H1 (cell line): ENCODE results near the gene PUDP. TPM values are rescaled to one million over a fixed set of nuclear protein-coding genes. Genes with fewer than 3 reads are reported as not detected.

Experiments
- CTCF ChIA-PET: fragments of 300-600 bp; sonication (Branson Sonifier 250); formaldehyde crosslinking; loops from one replicate; lab custom pipeline; 2021; ENCODE audit not compliant: partially characterized antibody; lab: Charles Lee
- POLR2A ChIA-PET: fragments of 300-600 bp; sonication (Branson Sonifier 250); formaldehyde crosslinking; loops from one replicate; lab custom pipeline; 2021; ENCODE audit warnings: inconsistent platforms; ENCODE audit not compliant: partially characterized antibody; lab: Charles Lee
- DNase-seq, 2 experiments: peaks; one replicate each; pipeline versions ENCODE4 v3.0.0 to v3.0.0-alpha.2; 2010 to 2022; ENCODE audit warnings: low spot score in 2 of 2, low read depth in 1 of 2, mixed read lengths in 1 of 2
- FAIRE-seq: peaks from 2 replicates; lab custom pipeline; 2011; peaks lifted over from hg19 to GRCh38; lab: Jason Lieb, UNC
- H2AFZ ChIP-seq: 2 replicates; pipeline ENCODE4 v1.8.1; 2012; ENCODE audit warnings: low read length, inconsistent platforms
- H2AK5ac ChIP-seq: 2 replicates; pipeline ENCODE4 v1.6.1; 2013; ENCODE audit warnings: low read depth, low read length
- H2BK120ac ChIP-seq: replicated peaks from 2 replicates; pipeline ENCODE3; 2013; ENCODE audit warnings: low read depth, low read length, inconsistent platforms
- H2BK12ac ChIP-seq: 2 replicates; pipeline ENCODE4 v1.6.1; 2013; ENCODE audit warnings: low read depth, low read length
- H2BK15ac ChIP-seq: 2 replicates; pipeline ENCODE4 v1.6.1; 2013; ENCODE audit warnings: low read length
- H2BK20ac ChIP-seq: 2 replicates; pipeline ENCODE4 v1.6.1; 2013; ENCODE audit warnings: low read length
- H2BK5ac ChIP-seq: 2 replicates; pipeline ENCODE4 v1.6.1; 2013; ENCODE audit warnings: low read depth, low read length
- H3K14ac ChIP-seq: 2 replicates; pipeline ENCODE4 v1.6.1; 2013; ENCODE audit warnings: inconsistent platforms; ENCODE audit not compliant: insufficient read length
- H3K18ac ChIP-seq: 2 replicates; pipeline ENCODE4 v1.6.1; 2013; ENCODE audit warnings: low read length; ENCODE audit errors: extremely low read depth
- H3K23ac ChIP-seq: 2 replicates; pipeline ENCODE4 v1.6.1; 2013; ENCODE audit warnings: inconsistent platforms; ENCODE audit not compliant: insufficient read length
- H3K23me2 ChIP-seq: 2 replicates; pipeline ENCODE4 v1.6.1; 2013; ENCODE audit warnings: low read depth, low read length
- H3K27ac ChIP-seq: 2 replicates; pipeline ENCODE4 v1.6.1; 2011; ENCODE audit warnings: low read depth, low read length, inconsistent platforms
- H3K27me3 ChIP-seq, 4 experiments: replicated peaks in 1 of 4; 1 replicate in 1 of 4; 2 replicates in 3 of 4; pipeline versions ENCODE4 v1.6.1 to v1.8.1; 2011 to 2013; ENCODE audit warnings: low read length in 3 of 4, mild to moderate bottlenecking in 3 of 4, inconsistent platforms in 2 of 4, mixed read lengths in 2 of 4, moderate library complexity in 1 of 4; ENCODE audit not compliant: control insufficient read depth in 3 of 4, insufficient read depth in 3 of 4; ENCODE audit errors: extremely low read depth in 1 of 4
- H3K36me3 ChIP-seq, 4 experiments: 2 replicates each; pipeline versions ENCODE4 v1.6.1 to v1.8.1; 2011 to 2013; ENCODE audit warnings: mild to moderate bottlenecking in 4 of 4, low read length in 3 of 4, moderate library complexity in 2 of 4, control low read depth in 1 of 4, inconsistent platforms in 1 of 4; ENCODE audit not compliant: insufficient read depth in 4 of 4, control insufficient read depth in 2 of 4
- H3K4ac ChIP-seq: replicated peaks from 2 replicates; pipeline ENCODE3; 2013; ENCODE audit warnings: low read length, low read depth, mixed read lengths, inconsistent platforms; ENCODE audit not compliant: insufficient read length
- H3K4me1 ChIP-seq, 4 experiments: replicated peaks in 1 of 4; 1 replicate in 1 of 4; 2 replicates in 3 of 4; pipeline versions ENCODE4 v1.6.1 to v1.8.1; 2011 to 2013; ENCODE audit warnings: low read length in 3 of 4, inconsistent platforms in 2 of 4, mixed read lengths in 1 of 4; ENCODE audit not compliant: insufficient read depth in 4 of 4, control insufficient read depth in 3 of 4
- H3K4me2 ChIP-seq, 2 experiments: 2 replicates each; pipeline versions ENCODE4 v1.6.1 to v1.8.1; 2011 to 2013; ENCODE audit warnings: low read depth in 2 of 2, low read length in 2 of 2, control low read depth in 1 of 2, inconsistent platforms in 1 of 2, mild to moderate bottlenecking in 1 of 2; ENCODE audit not compliant: insufficient read depth in 1 of 2
- H3K4me3 ChIP-seq, 4 experiments: fragments of 200-600, 300-600 bp in 1 of 4; sonication (generic), shearing (Covaris generic), sonication (Bioruptor Twin) in 1 of 4; 2 replicates each; pipeline versions ENCODE4 v1.5.1 to v1.8.1; 2011 to 2016; ENCODE audit warnings: low read length in 4 of 4, low read depth in 3 of 4, control low read depth in 2 of 4, inconsistent platforms in 2 of 4, mild to moderate bottlenecking in 2 of 4, mixed read lengths in 1 of 4, moderate library complexity in 1 of 4; ENCODE audit not compliant: insufficient read depth in 2 of 4; ENCODE audit errors: extremely low read depth in 1 of 4
- H3K56ac ChIP-seq: replicated peaks from 2 replicates; pipeline ENCODE3; 2013; ENCODE audit warnings: low read depth, mild to moderate bottlenecking, mixed read lengths, low read length, inconsistent platforms; ENCODE audit not compliant: insufficient read length
- H3K79me1 ChIP-seq: 2 replicates; pipeline ENCODE4 v1.6.1; 2013; ENCODE audit warnings: low read depth, low read length, control low read depth
- H3K79me2 ChIP-seq, 2 experiments: 2 replicates each; pipeline versions ENCODE4 v1.6.1 to v1.8.1; 2012 to 2013; ENCODE audit warnings: low read length in 2 of 2, mild to moderate bottlenecking in 2 of 2, inconsistent platforms in 1 of 2; ENCODE audit not compliant: insufficient read depth in 2 of 2, control insufficient read depth in 1 of 2
- H3K9ac ChIP-seq, 4 experiments: replicated peaks in 1 of 4; 1 replicate in 1 of 4; 2 replicates in 3 of 4; pipeline versions ENCODE4 v1.6.1 to v1.8.1; 2011 to 2013; ENCODE audit warnings: low read depth in 3 of 4, low read length in 3 of 4, control low read depth in 2 of 4, mild to moderate bottlenecking in 2 of 4, moderate library complexity in 2 of 4, inconsistent platforms in 1 of 4; ENCODE audit errors: extremely low read depth in 1 of 4
- H3K9me3 ChIP-seq, 2 experiments: 2 replicates each; pipeline versions ENCODE4 v1.6.1 to v1.8.1; 2012 to 2013; ENCODE audit warnings: mild to moderate bottlenecking in 2 of 2, moderate library complexity in 2 of 2, control low read depth in 1 of 2, inconsistent platforms in 1 of 2, low read depth in 1 of 2, low read length in 1 of 2, mixed read lengths in 1 of 2; ENCODE audit not compliant: insufficient read depth in 2 of 2
- H4K20me1 ChIP-seq, 2 experiments: replicated peaks in 1 of 2; 2 replicates each; pipeline versions ENCODE3 to v1.8.1; 2011 to 2013; ENCODE audit warnings: inconsistent platforms in 2 of 2, low read length in 2 of 2, mild to moderate bottlenecking in 1 of 2; ENCODE audit not compliant: insufficient read depth in 2 of 2, control insufficient read depth in 1 of 2
- H4K5ac ChIP-seq: 2 replicates; pipeline ENCODE4 v1.6.1; 2013; ENCODE audit warnings: low read length, low read depth, mixed read lengths, inconsistent platforms; ENCODE audit not compliant: insufficient read length
- H4K8ac ChIP-seq: 2 replicates; pipeline ENCODE4 v1.8.0; 2013; ENCODE audit warnings: mild to moderate bottlenecking, moderate library complexity, low read length, inconsistent platforms; ENCODE audit not compliant: insufficient read depth; ENCODE audit errors: extremely low read depth
- H4K91ac ChIP-seq: replicated peaks from 2 replicates; pipeline ENCODE3; 2013; ENCODE audit warnings: low read length, mixed read lengths, inconsistent platforms; ENCODE audit not compliant: insufficient read length
- SIX5 ChIP-seq: IDR thresholded peaks from 2 replicates; pipeline ENCODE4 v1.6.1; 2011; ENCODE audit warnings: mild to moderate bottlenecking, low read depth, low read length
- SP1 ChIP-seq: IDR thresholded peaks from 2 replicates; pipeline ENCODE4 v1.6.1; 2011; ENCODE audit warnings: low read depth, low read length
- TEAD4 ChIP-seq: IDR thresholded peaks from 2 replicates; pipeline ENCODE4 v1.6.1; 2012; ENCODE audit warnings: low read depth, low read length, inconsistent platforms, mixed read lengths
- WGBS, 2 experiments: shearing (Covaris generic) in 1 of 2; methylation state at CpG; one replicate each; pipeline versions ENCODE4 v1.1.6 to v1.1.7; 2013 to 2015; ENCODE audit warnings: low lambda C conversion rate in 2 of 2, mixed read lengths in 2 of 2, inconsistent platforms in 1 of 2, low coverage in 1 of 2, missing lambda C conversion rate in 1 of 2; ENCODE audit not compliant: insufficient replicate concordance in 2 of 2, insufficient coverage in 1 of 2, insufficient read length in 1 of 2; ENCODE audit errors: extremely low coverage in 1 of 2, missing lambda C conversion rate in 1 of 2; 5-methylcytosine and 5-hydroxymethylcytosine counted together
- polyA plus RNA-seq, 7 experiments: library from polyadenylated mRNA; depleted of rRNA in 3 of 7; stranded (reverse) in 5 of 7; unstranded in 2 of 7; fragments of >200 nt in 5 of 7; fragments of 200-250 nt in 2 of 7; gene quantifications; 1 replicate in 5 of 7; 2 replicates in 1 of 7; 4 replicates in 1 of 7; pipeline versions ENCODE4 v1.2.1 to v1.2.3, GENCODE V29; 2011 to 2013; ENCODE audit warnings: missing spikeins in 2 of 7, mixed read lengths in 2 of 7
- total RNA-seq: library from RNA; stranded (reverse); fragmentation: NEBNext Ultra II Directional; extraction: Animal tissue kit (Norgen Biotek cat#: 25700); gene quantifications from 2 replicates; pipeline ENCODE4 v1.2.1, GENCODE V29; 2021

The PUDP gene
- total and polyA plus RNA-seq, 2 of the 8 experiments (the other 6 are each of a cell fraction or from before 2014, with no cell fraction given) = 27.2 to 30.2 TPM

DNA sequence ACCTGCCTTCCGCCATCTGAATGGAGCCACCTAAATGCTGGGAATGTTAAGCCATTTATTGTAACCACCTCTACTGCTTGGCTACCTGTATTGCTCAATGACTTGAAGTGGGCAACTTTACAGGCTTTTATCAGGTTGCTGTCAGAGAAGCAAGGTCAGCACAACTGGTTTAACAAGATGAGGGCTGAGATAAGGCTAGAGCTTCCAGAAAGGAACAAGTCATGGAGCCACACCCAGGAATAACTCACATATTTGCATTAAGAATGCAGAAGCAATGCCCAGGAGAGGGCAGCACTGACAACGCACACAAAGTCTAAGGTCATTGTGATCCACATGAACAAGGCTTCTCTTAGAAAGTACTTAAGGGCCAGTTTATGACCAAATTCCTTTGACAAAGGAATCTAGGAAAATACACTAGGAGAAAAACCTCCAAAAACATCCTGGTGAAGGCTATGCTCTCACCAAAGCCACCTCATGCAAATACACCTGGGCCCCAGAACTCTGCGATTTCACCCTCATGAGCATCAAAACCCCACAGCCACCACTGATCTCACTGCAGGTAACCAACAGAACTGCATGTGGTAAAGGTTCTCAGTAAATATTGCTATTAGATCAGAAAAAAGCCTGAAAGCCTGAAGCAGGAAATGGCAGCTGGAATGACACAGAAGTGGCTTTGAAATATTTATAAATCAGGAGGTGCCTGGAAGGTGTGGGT lies 15.5 kb downstream of the PUDP start:
- ChIA-PET POLR2A (no interaction called here), CTCF (interaction anchor here (0.9 to 1.5 kb wide), 6 partner anchors 9 to 43 kb away, joined by 3 to 5 read pairs (median 4); partner anchors contain the start of gene PUDP)
- FAIRE-seq = peak; percentile 72
- H3K4me2 ChIP-seq = no peak overlapping the region
- H4K20me1 ChIP-seq = no peaks in the 10 kb centered on the region
- no peak overlapping the region for H3K56ac ChIP-seq
- H3K79me1 ChIP-seq = no peaks in the 10 kb centered on the region
- no peak overlapping the region for H3K4me3 ChIP-seq
- no peaks in the 10 kb centered on the region for H3K23me2 ChIP-seq
- H3K18ac ChIP-seq = no peak overlapping the region; the same call in 1 of the 2 replicates
- no peak overlapping the region for H3K27ac ChIP-seq
- H3K4ac ChIP-seq = no peak overlapping the region
- no peaks in the 10 kb centered on the region for H3K9me3 ChIP-seq
- no peak overlapping the region for H2BK20ac ChIP-seq
- 77% methylated on average over 3 of the region's 3 CpGs; no CpG with 5 or more reads in 1 of the 2 experiments for WGBS, 2 experiments
- H2BK15ac ChIP-seq = no peak overlapping the region
- no peaks in the 10 kb centered on the region; a peak in 1 of 4 replicates for H3K79me2 ChIP-seq
- no peak overlapping the region for H2BK120ac ChIP-seq
- H4K91ac ChIP-seq = no peak overlapping the region
- no peak overlapping the region for H2AK5ac ChIP-seq
- peaks cover 0 to 3% (median 0%) of the 10 kb centered on the region in 4 experiments; a peak in 1 of 7 replicates for H3K4me1 ChIP-seq
- H3K27me3 ChIP-seq = no peaks in the 10 kb centered on the region
- no peak overlapping the region for H3K14ac ChIP-seq
- peak in 1 of 2 experiments; percentile 43 for DNase-seq
- no peak overlapping the region for H2BK12ac ChIP-seq
- H4K5ac ChIP-seq = no peak overlapping the region
- H4K8ac ChIP-seq = no peak overlapping the region
- no peak overlapping the region for H3K23ac ChIP-seq
- no peaks in the 10 kb centered on the region for H3K36me3 ChIP-seq
- H2AFZ ChIP-seq = no peak overlapping the region
- H3K9ac ChIP-seq = no peak overlapping the region
- H2BK5ac ChIP-seq = no peak overlapping the region
- TF ChIP-seq TEAD4 (peak; percentile 72; the same call in 1 of the 2 replicates), SP1 (no peak), SIX5 (no peak)
